Lower leg skin (tissue), 4 donors: ENCODE results near the gene APPBP2. TPM values are rescaled to one million over a fixed set of nuclear protein-coding genes. Genes with fewer than 3 reads are reported as not detected.

Experiments used
- DNase-seq, 2 donors: peaks; one replicate each; pipeline ENCODE4 v3.0.0-alpha.2; 2019; ENCODE audit warnings: low spot score in 2 of 2
- H3K4me3 ChIP-seq: fragments of 200-600 bp; sonication (generic); 2 replicates; pipeline ENCODE4 v1.5.1; 2017; ENCODE audit warnings: mild to moderate bottlenecking, low read depth; ENCODE audit not compliant: poor library complexity, severe bottlenecking
- POLR2A ChIP-seq, 2 donors: fragments of 450-650 bp; IDR thresholded peaks; one replicate each; pipeline ENCODE4 v1.6.1; 2016 to 2017; ENCODE audit warnings: antibody characterized with exemption in 2 of 2, mild to moderate bottlenecking in 1 of 2, moderate library complexity in 1 of 2
- WGBS, 2 donors: methylation state at CpG; one replicate each; pipeline ENCODE4 v1.1.5; 2018; 5-methylcytosine and 5-hydroxymethylcytosine counted together
- intact Hi-C: fragments of 100-400 bp; cut with DNase I; formaldehyde crosslinking; loops from one replicate; pipeline ENCODE4 v1.15.0; 2023; ENCODE audit warnings: low total_unique reads
- total RNA-seq, 4 donors: library from RNA; depleted of rRNA; stranded (reverse); fragments of >200 nt; gene quantifications; one replicate each; pipeline ENCODE4 v1.1.0, GENCODE V29; 2016
- TF ChIP-seq, protein P1 (sequence below), 3 donors: fragments of 450-650 bp; IDR thresholded peaks; one replicate each; pipeline ENCODE4 v1.5.1; 2016; ENCODE audit warnings: antibody characterized with exemption in 3 of 3, mild to moderate bottlenecking in 3 of 3, moderate library complexity in 2 of 3

Gene APPBP2
- total RNA-seq, 4 donors from 2014 or later = 14.8 to 21.6 (median 17.1) TPM

DNA sequence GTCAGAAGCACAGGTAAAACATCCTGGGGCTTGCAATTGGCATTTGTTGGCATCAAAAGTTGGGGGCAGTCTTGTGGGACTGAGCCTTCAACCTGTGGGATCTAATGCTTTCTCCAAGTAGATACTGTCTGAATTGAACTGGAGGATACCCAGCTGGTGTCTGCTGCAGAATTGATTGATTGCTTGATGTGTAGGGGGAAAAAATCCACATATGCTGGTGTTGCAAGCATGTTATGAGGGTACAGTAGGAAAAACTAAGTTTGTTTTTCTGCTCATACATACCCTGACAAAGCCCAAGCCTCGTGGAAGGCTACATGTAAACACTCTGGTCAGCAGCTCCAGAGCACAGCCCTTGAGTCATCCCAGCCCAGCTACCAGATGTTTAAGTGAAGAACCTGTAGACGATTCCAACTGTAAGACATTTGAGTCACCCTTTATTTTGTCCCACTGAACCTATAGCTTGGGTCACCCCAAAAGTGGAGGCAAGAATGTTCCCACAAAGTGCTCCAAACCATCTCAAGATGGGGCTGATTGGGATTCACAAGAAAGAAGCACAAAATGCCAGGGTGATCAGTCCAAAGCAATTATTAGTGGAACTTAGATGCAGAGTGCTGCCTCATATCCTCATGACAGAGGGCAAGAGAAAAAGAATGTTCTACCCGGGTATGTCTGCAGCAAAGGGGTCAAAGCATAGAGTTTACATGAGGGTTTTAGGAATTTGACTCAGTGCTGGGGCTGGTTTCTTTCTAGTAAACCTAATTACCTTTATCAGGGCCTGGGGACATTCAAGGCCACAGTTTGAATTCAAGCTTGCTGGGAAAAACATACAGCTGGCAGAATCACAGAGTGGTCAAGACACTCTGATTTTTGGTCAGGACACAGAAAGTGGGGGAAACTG is 9.6 kb upstream of the APPBP2 start:
- 79 to 84% methylated on average over 3 of the region's 3 CpGs for WGBS, 2 donors
- no peak for DNase-seq
- TF ChIP-seq, protein P1, sequence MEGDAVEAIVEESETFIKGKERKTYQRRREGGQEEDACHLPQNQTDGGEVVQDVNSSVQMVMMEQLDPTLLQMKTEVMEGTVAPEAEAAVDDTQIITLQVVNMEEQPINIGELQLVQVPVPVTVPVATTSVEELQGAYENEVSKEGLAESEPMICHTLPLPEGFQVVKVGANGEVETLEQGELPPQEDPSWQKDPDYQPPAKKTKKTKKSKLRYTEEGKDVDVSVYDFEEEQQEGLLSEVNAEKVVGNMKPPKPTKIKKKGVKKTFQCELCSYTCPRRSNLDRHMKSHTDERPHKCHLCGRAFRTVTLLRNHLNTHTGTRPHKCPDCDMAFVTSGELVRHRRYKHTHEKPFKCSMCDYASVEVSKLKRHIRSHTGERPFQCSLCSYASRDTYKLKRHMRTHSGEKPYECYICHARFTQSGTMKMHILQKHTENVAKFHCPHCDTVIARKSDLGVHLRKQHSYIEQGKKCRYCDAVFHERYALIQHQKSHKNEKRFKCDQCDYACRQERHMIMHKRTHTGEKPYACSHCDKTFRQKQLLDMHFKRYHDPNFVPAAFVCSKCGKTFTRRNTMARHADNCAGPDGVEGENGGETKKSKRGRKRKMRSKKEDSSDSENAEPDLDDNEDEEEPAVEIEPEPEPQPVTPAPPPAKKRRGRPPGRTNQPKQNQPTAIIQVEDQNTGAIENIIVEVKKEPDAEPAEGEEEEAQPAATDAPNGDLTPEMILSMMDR (IDR thresholded peaks at IDR 0.05) = no peak
- TF ChIP-seq POLR2A (IDR thresholded peaks at IDR 0.05) = no peak
- no peak overlapping the region for H3K4me3 ChIP-seq
- intact Hi-C loops = no loop called here

GRCh38 chr17:60534613-60535157 is 8.6 kb upstream of the APPBP2 start:
- intact Hi-C loops = no loop called here
- WGBS, 2 donors = 90 to 92% methylated on average over 7 of the region's 7 CpGs
- TF ChIP-seq POLR2A (IDR thresholded peaks at IDR 0.05) = no peak
- TF ChIP-seq, protein P1 (IDR thresholded peaks at IDR 0.05) = no peak
- H3K4me3 ChIP-seq = no peak overlapping the region
- DNase-seq = no peak

- intact Hi-C loops = no loop called here
- no peak for TF ChIP-seq POLR2A (IDR thresholded peaks at IDR 0.05)
- TF ChIP-seq, protein P1 (IDR thresholded peaks at IDR 0.05) = no peak
These were observed 8.0 kb upstream of the APPBP2 start for GRCh38 chr17:60534010-60534555.

DNA sequence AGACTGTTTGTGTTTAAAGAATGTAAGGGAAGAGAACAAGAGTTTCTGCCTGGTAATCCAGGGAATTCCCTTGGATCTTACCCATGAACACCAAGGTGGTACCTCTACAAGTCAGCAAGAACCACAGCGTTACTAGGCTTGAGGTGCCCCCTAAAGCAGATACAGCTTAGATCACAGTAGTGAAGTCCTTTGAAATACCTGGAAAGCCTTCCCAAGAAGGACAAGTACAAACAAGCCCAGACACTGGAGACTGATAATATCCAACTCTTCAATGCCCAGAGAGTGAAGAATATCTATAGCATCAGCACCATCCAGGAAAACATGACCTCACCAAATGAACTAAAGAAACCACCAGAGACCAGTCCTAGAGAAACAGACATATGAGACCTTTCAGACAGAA is 3.8 kb upstream of the APPBP2 start:
- no peak for TF ChIP-seq POLR2A (IDR thresholded peaks at IDR 0.05)
- TF ChIP-seq, protein P1 (IDR thresholded peaks at IDR 0.05) = no peak
- no peak overlapping the region for H3K4me3 ChIP-seq
- no peak for DNase-seq
- intact Hi-C loops = no loop called here
- 60 to 69% methylated on average over 1 of the region's 1 CpG for WGBS, 2 donors

More at GRCh38 chr17:60534010-60534555, 8.0 kb upstream of the APPBP2 start:
- no peak overlapping the region for H3K4me3 ChIP-seq
- 81 to 83% methylated on average over 1 of the region's 1 CpG for WGBS, 2 donors
- no peak for DNase-seq

DNA sequence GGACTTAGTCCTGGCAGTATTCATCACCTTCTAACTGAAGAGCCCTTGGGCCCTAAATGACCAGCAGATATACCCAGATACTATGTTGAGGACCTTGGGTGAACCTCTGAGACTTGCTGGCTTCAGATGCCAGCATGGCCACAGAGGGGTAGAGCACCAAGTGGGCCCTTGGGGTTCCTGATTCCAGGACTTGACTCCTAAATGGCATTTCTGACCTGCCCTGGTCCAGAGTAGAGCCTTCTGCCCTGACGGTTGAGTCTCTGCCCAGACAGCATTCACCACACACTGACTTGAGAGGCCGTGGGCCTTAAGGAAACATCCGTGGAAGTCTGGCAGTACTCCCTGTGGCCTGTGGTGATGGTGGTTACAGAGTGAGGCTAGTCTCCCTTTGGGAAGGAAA is 2.8 kb upstream of the APPBP2 start:
- TF ChIP-seq POLR2A (IDR thresholded peaks at IDR 0.05) = no peak
- TF ChIP-seq, protein P1 (IDR thresholded peaks at IDR 0.05) = no peak
- WGBS, 2 donors = 79 to 92% methylated on average over 3 of the region's 3 CpGs
- intact Hi-C loops = no loop called here
- no peak overlapping the region for H3K4me3 ChIP-seq
- no peak for DNase-seq
